Loucy (cell line): ENCODE data around the gene TTBK1.

Experiments
- H2AFZ ChIP-seq: fragments of 200-600 bp; sonication (generic); 2 replicates; pipeline ENCODE4 v1.6.0; 2016; ENCODE audit warnings: antibody characterized with exemption, mild to moderate bottlenecking, low read length, moderate library complexity
- H3F3A ChIP-seq: fragments of 200-600 bp; 2 replicates; pipeline ENCODE4 v1.6.0; 2016; ENCODE audit warnings: antibody characterized with exemption, low read depth, mild to moderate bottlenecking
- H3K27me3 ChIP-seq: fragments of 200-600 bp; sonication (generic); 2 replicates; pipeline ENCODE4 v1.6.1; 2014; ENCODE audit warnings: low read length, mild to moderate bottlenecking; ENCODE audit not compliant: insufficient read depth, poor library complexity, severe bottlenecking
- H3K36me3 ChIP-seq: fragments of 200-600 bp; sonication (generic); 2 replicates; pipeline ENCODE4 v1.6.1; 2016; ENCODE audit warnings: low read length; ENCODE audit not compliant: insufficient read depth
- H3K4me1 ChIP-seq: fragments of 200-600 bp; sonication (generic); 2 replicates; pipeline ENCODE4 v1.5.1; 2014; ENCODE audit warnings: low read length, mild to moderate bottlenecking; ENCODE audit not compliant: insufficient read depth, poor library complexity, severe bottlenecking
- H3K4me2 ChIP-seq: fragments of 200-600 bp; sonication (generic); 2 replicates; pipeline ENCODE4 v1.6.0; 2014; ENCODE audit warnings: antibody characterized with exemption, low read length, low read depth, mild to moderate bottlenecking; ENCODE audit not compliant: poor library complexity, severe bottlenecking
- H3K4me3 ChIP-seq: fragments of 200-600 bp; sonication (generic); 2 replicates; pipeline ENCODE4 v1.5.1; 2014; ENCODE audit warnings: low read length, mild to moderate bottlenecking, mixed read lengths; ENCODE audit not compliant: poor library complexity, severe bottlenecking
- H3K79me2 ChIP-seq: fragments of 200-600 bp; sonication (generic); 2 replicates; pipeline ENCODE4 v1.6.1; 2014; ENCODE audit warnings: low read length; ENCODE audit not compliant: insufficient read depth
- H3K9ac ChIP-seq: fragments of 200-600 bp; sonication (generic); 2 replicates; pipeline ENCODE4 v1.6.0; 2014; ENCODE audit warnings: mild to moderate bottlenecking, low read depth, low read length, moderate library complexity; ENCODE audit not compliant: poor library complexity, severe bottlenecking
- H3K9me2 ChIP-seq: fragments of 200-600 bp; sonication (generic); replicated peaks from 2 replicates; pipeline ENCODE4 v1.6.1; 2016; ENCODE audit warnings: low read depth, low read length, mixed read lengths
- H3K9me3 ChIP-seq: fragments of 200-600 bp; sonication (generic); 2 replicates; pipeline ENCODE4 v1.6.1; 2014; ENCODE audit warnings: mild to moderate bottlenecking, antibody characterized with exemption, low read length, low read depth; ENCODE audit not compliant: insufficient read depth
- H4K20me1 ChIP-seq: fragments of 200-600 bp; sonication (generic); 2 replicates; pipeline ENCODE4 v1.6.0; 2014; ENCODE audit warnings: antibody characterized with exemption, low read length, mild to moderate bottlenecking; ENCODE audit not compliant: insufficient read depth, poor library complexity, severe bottlenecking
- EZH2phosphoT487 ChIP-seq: fragments of 200-600 bp; IDR thresholded peaks from 2 replicates; pipeline ENCODE4 v1.6.1; 2018; ENCODE audit warnings: antibody characterized with exemption, mild to moderate bottlenecking, moderate library complexity, borderline replicate concordance
- TF ChIP-seq, protein P1 (sequence below): fragments of 200-600 bp; sonication (generic); conservative IDR thresholded peaks from 2 replicates; pipeline ENCODE4 v1.5.1; 2014; ENCODE audit warnings: mild to moderate bottlenecking, antibody characterized with exemption, low read length

The TTBK1 gene

DNA sequence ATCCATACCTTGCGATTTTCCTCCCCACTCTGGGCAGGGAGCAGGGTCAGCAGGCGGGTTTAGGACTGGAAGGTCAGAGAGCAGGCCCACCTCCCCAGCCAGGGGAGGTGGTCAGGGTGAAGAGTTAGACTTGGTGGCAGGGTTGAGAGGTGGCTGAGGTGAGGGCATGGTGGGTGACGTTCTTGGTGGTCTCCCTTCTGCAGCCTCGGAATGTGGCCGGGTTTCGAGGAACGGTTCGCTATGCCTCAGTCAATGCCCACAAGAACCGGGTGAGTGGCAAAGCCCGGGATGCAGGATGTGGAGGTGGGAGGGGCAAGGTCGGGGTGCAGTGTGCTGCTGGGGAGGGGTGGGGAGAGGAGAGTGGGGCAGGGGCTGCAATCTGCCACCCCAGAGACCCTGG lies 11.6 kb downstream of the TTBK1 start:
- Histone ChIP-seq H4K20me1 (no peaks in the 10 kb centered on the region), H3K9me2 (no peaks in the 10 kb centered on the region), H2AFZ (no peak overlapping the region), H3K4me3 (no peak overlapping the region), H3K4me1 (no peaks in the 10 kb centered on the region), H3K4me2 (no peak overlapping the region), H3K79me2 (no peaks in the 10 kb centered on the region), H3K9me3 (no peaks in the 10 kb centered on the region), H3K9ac (no peak overlapping the region), H3K36me3 (no peaks in the 10 kb centered on the region), H3K27me3 (no peaks in the 10 kb centered on the region), H3F3A (no peaks in the 10 kb centered on the region)
- TF ChIP-seq EZH2phosphoT487: no peak
- TF ChIP-seq, protein P1, sequence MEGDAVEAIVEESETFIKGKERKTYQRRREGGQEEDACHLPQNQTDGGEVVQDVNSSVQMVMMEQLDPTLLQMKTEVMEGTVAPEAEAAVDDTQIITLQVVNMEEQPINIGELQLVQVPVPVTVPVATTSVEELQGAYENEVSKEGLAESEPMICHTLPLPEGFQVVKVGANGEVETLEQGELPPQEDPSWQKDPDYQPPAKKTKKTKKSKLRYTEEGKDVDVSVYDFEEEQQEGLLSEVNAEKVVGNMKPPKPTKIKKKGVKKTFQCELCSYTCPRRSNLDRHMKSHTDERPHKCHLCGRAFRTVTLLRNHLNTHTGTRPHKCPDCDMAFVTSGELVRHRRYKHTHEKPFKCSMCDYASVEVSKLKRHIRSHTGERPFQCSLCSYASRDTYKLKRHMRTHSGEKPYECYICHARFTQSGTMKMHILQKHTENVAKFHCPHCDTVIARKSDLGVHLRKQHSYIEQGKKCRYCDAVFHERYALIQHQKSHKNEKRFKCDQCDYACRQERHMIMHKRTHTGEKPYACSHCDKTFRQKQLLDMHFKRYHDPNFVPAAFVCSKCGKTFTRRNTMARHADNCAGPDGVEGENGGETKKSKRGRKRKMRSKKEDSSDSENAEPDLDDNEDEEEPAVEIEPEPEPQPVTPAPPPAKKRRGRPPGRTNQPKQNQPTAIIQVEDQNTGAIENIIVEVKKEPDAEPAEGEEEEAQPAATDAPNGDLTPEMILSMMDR: no peak

DNA sequence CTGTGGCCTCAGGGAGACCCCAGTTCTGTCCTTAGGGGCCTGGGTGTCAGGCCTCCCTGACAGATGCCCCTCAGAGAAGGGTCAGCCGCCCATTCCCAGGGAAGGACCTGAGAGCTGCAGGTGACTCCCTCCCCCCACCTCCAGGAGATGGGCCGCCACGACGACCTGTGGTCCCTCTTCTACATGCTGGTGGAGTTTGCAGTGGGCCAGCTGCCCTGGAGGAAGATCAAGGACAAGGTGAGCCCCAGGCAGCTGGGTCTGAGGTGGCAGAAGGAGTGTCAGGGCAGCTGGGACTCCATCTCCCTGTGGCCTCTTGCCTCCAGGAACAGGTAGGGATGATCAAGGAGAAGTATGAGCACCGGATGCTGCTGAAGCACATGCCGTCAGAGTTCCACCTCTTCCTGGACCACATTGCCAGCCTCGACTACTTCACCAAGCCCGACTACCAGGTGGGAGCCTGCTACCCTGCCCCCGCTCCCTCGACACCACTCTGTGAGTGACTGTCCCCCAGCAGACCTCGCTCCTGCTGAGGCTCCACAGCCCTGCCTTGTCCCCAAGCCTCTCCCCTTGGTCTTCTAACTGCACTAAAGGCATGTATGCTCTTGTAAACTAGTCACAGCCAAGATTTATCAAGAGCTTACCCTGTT lies 12.2 kb downstream of the TTBK1 start:
- no peak overlapping the region for H3K9ac ChIP-seq
- no peaks in the 10 kb centered on the region for H3K79me2 ChIP-seq
- no peaks in the 10 kb centered on the region for H3K27me3 ChIP-seq
- H3K4me1 ChIP-seq: no peaks in the 10 kb centered on the region
- H4K20me1 ChIP-seq: no peaks in the 10 kb centered on the region
- no peaks in the 10 kb centered on the region for H3K9me3 ChIP-seq
- H3K4me3 ChIP-seq: no peak overlapping the region
- H3K36me3 ChIP-seq: no peaks in the 10 kb centered on the region
- no peaks in the 10 kb centered on the region for H3F3A ChIP-seq
- no peaks in the 10 kb centered on the region for H3K9me2 ChIP-seq
- TF ChIP-seq, protein P1: no peak
- TF ChIP-seq EZH2phosphoT487: no peak
- H3K4me2 ChIP-seq: no peak overlapping the region
- H2AFZ ChIP-seq: no peak overlapping the region

DNA sequence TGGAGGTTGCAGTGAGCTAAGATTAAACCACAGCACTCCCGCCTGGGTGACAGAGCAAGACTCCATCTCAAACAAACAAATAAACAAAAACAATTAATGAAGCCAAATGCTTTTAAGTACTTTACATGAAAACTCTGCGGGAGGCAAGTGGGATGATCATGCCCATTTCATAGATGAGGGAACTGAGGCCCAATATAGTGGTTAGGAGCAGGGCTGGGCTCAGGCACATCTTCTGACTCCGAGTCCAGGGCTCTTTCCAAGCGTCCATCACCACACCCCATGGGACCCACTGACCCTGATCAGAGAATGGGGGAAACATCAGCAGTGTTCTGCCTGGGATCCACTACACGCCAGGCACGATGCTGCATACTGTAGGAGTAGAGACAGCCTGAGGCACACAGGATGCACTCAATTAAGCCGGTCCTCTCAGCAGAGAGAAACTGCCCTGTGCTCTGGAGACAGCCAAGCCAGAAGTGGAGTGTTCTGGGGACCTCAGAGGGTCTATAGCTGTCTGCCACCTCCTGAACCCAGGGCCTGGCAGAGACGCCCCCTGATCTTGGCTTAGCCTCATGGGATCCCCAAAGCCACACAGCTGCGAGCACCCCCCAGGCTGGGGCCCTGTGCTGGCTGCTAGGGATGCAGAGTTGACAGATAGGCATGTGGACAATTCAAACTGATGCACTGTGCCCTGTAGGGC lies 13.5 kb downstream of the TTBK1 start:
- TF ChIP-seq, protein P1: no peak
- no peak for TF ChIP-seq EZH2phosphoT487
- no peaks in the 10 kb centered on the region for H3F3A ChIP-seq
- no peak overlapping the region for H3K4me2 ChIP-seq

More for the DNA sequence above, 13.5 kb downstream of the TTBK1 start:
- H3K79me2 ChIP-seq: no peaks in the 10 kb centered on the region
- H3K4me3 ChIP-seq: no peak overlapping the region
- no peaks in the 10 kb centered on the region for H4K20me1 ChIP-seq
- no peak overlapping the region for H3K9ac ChIP-seq
- no peaks in the 10 kb centered on the region for H3K36me3 ChIP-seq
- no peaks in the 10 kb centered on the region for H3K9me2 ChIP-seq
- no peaks in the 10 kb centered on the region for H3K4me1 ChIP-seq
- H2AFZ ChIP-seq: no peak overlapping the region
- no peaks in the 10 kb centered on the region for H3K9me3 ChIP-seq
- no peaks in the 10 kb centered on the region for H3K27me3 ChIP-seq
